Measurements from ENCODE around the gene ATG2A. TPM values are rescaled to one million over a fixed set of nuclear protein-coding genes. Genes with fewer than 3 reads are reported as not detected.
A peak's percentile ranks its signal among the peaks of the same experiment; 100 is the strongest.

The ATG2A gene
- total and polyA plus RNA-seq, 9 of the 15 experiments (the other 6 are each of a cell fraction or from before 2014, with no cell fraction given), result 0.25 to 45.9 (median 5.2) TPM

- TF ChIP-seq GMEB1 (CRISPR knock-in tag; IDR thresholded peaks at IDR 0.05), result no peak
- TF ChIP-seq SMARCC2 (IDR thresholded peaks at IDR 0.05; ENCODE audit: low read depth), result no peak
- TF ChIP-seq ZFX (CRISPR knock-in tag; IDR thresholded peaks at IDR 0.05), result peak; percentile 22; the same call in 1 of the 2 replicates
- no peak for TF ChIP-seq NCOA2 (IDR thresholded peaks at IDR 0.05; ENCODE audit: partially characterized antibody in 2 of 2)
- no peak for TF ChIP-seq CLOCK (CRISPR knock-in tag; IDR thresholded peaks at IDR 0.05; ENCODE audit: borderline replicate concordance)
- no peak for TF ChIP-seq KLF13 (tag; IDR thresholded peaks at IDR 0.05; ENCODE audit: borderline replicate concordance, low read depth)
- no peak for TF ChIP-seq SNAPC5 (CRISPR knock-in tag; IDR thresholded peaks at IDR 0.05)
- TF ChIP-seq CBFA2T2 (conservative IDR thresholded peaks at IDR 0.05), result no peak
- TF ChIP-seq ZNF316 (IDR thresholded peaks at IDR 0.05), result no peak
- TF ChIP-seq HOXB6 (CRISPR knock-in tag; IDR thresholded peaks at IDR 0.05; ENCODE audit: borderline replicate concordance), result no peak; the same call in 1 of the 2 replicates
- TF ChIP-seq GATA2 (CRISPR knock-in tag; IDR thresholded peaks at IDR 0.05), result no peak
- no peak for TF ChIP-seq STAT5A (IDR thresholded peaks at IDR 0.05; ENCODE audit: borderline replicate concordance, low read length)
- no peak for TF ChIP-seq ZMIZ1 (IDR thresholded peaks at IDR 0.05; ENCODE audit: low read depth in 2 of 2, low read length in 2 of 2)
- TF ChIP-seq TCF15 (CRISPR knock-in tag; IDR thresholded peaks at IDR 0.05), result no peak
- no peak for TF ChIP-seq ZBTB12 (CRISPR knock-in tag; IDR thresholded peaks at IDR 0.05)
- no peak for TF ChIP-seq POLR2H (tag; IDR thresholded peaks at IDR 0.05; ENCODE audit: low read depth)
- TF ChIP-seq ETV5 (CRISPR knock-in tag; IDR thresholded peaks at IDR 0.05; ENCODE audit: low read depth), result no peak
- TF ChIP-seq RBFOX2 (IDR thresholded peaks at IDR 0.05; ENCODE audit: low read depth, low read length), result peak; percentile 58
Measured at GRCh38 chr11:64894070-64894811, 22.8 kb downstream of the ATG2A start (continued).

All from K562 (cell line).